GM06990 (cell line): ENCODE measurements around the gene PLBD2.
"Not testable (repeated sequence)": the region's sequence is repeated elsewhere in the genome, so short reads cannot be mapped to it uniquely, and the experiment has no call there.

ENCODE experiments used
- DNase-seq: peaks from one replicate; pipeline ENCODE4 v3.0.0-alpha.2; 2011; ENCODE audit not compliant: insufficient read length; ENCODE audit errors: extremely low read depth
- H3K27me3 ChIP-seq: replicated peaks from 2 replicates; pipeline ENCODE4 v1.6.0; 2011; ENCODE audit warnings: low read length; ENCODE audit not compliant: control insufficient read depth, insufficient read depth
- H3K36me3 ChIP-seq: 2 replicates; pipeline ENCODE4 v1.5.1; 2011; ENCODE audit warnings: low read length; ENCODE audit not compliant: control insufficient read depth, insufficient read depth
- H3K4me3 ChIP-seq: replicated peaks from 2 replicates; pipeline ENCODE4 v1.5.1; 2011; ENCODE audit warnings: low read depth, mild to moderate bottlenecking, control low read depth, low read length
- CTCF ChIP-seq: IDR thresholded peaks from 2 replicates; pipeline ENCODE4 v1.5.1; 2011; ENCODE audit warnings: low read length, control low read depth, mild to moderate bottlenecking, inconsistent platforms; ENCODE audit not compliant: insufficient read depth, poor library complexity, severe bottlenecking

Gene PLBD2

GRCh38 chr12:113347892-113348291, 10.5 kb upstream of the PLBD2 start:
- no peak overlapping the region for H3K4me3 ChIP-seq
- no peaks in the 10 kb centered on the region; the same call in none of the 2 replicates for H3K27me3 ChIP-seq
- no peaks in the 10 kb centered on the region for H3K36me3 ChIP-seq
- no peak for TF ChIP-seq CTCF
- no peak for DNase-seq

GRCh38 chr12:113348849-113349536, 9.4 kb upstream of the PLBD2 start:
- Histone ChIP-seq H3K36me3 (no peaks in the 10 kb centered on the region), H3K4me3 (no peak overlapping the region), H3K27me3 (no peaks in the 10 kb centered on the region; the same call in none of the 2 replicates)
- no peak for TF ChIP-seq CTCF
- DNase-seq = no peak

- Histone ChIP-seq H3K36me3 (no peaks in the 10 kb centered on the region), H3K27me3 (no peaks in the 10 kb centered on the region; the same call in none of the 2 replicates), H3K4me3 (no peak overlapping the region)
- TF ChIP-seq CTCF = no peak
- DNase-seq = no peak
Measured at GRCh38 chr12:113351089-113351488, 7.3 kb upstream of the PLBD2 start.

GRCh38 chr12:113354192-113354591, 4.2 kb upstream of the PLBD2 start:
- not testable (repeated sequence) for H3K36me3 ChIP-seq, DNase-seq, H3K27me3 ChIP-seq, H3K4me3 ChIP-seq

GRCh38 chr12:113359133-113359938, 949 bp downstream of the PLBD2 start:
- no peaks in the 10 kb centered on the region for H3K36me3 ChIP-seq
- DNase-seq = peak; percentile 23
- no peaks in the 10 kb centered on the region for H3K27me3 ChIP-seq
- no peak for TF ChIP-seq CTCF
- H3K4me3 ChIP-seq = peak overlapping the region; percentile 89

GRCh38 chr12:113359939-113360748, 1.8 kb downstream of the PLBD2 start:
- no peak for DNase-seq

More at GRCh38 chr12:113359939-113360748, 1.8 kb downstream of the PLBD2 start:
- Histone ChIP-seq H3K27me3 (no peaks in the 10 kb centered on the region), H3K36me3 (no peaks in the 10 kb centered on the region), H3K4me3 (no peak overlapping the region)
- TF ChIP-seq CTCF = no peak
